ENCODE data around the gene ALK.

ALK gene

DNA sequence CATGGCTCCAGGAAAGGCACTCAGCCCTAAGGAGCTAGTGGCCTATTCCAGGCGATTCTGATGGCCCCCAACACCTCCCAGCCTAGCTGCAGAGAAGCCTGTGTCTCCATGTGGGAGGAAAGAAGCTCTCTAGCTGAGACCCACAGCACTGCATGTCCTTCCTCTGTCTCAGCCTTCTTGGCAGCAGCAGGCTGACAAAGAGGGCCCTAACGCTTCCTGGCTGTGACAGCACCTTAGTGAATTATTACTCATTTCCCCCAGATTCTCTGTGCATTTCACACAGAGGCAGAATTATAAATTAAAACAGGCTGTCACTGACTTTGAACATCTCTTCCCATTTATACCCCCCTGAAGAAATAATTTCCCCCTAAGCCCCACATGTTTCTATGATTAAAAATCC, 599.4 kb downstream of the ALK start:
- DNase-seq (ENCODE audit: low read depth): no peak

DNA sequence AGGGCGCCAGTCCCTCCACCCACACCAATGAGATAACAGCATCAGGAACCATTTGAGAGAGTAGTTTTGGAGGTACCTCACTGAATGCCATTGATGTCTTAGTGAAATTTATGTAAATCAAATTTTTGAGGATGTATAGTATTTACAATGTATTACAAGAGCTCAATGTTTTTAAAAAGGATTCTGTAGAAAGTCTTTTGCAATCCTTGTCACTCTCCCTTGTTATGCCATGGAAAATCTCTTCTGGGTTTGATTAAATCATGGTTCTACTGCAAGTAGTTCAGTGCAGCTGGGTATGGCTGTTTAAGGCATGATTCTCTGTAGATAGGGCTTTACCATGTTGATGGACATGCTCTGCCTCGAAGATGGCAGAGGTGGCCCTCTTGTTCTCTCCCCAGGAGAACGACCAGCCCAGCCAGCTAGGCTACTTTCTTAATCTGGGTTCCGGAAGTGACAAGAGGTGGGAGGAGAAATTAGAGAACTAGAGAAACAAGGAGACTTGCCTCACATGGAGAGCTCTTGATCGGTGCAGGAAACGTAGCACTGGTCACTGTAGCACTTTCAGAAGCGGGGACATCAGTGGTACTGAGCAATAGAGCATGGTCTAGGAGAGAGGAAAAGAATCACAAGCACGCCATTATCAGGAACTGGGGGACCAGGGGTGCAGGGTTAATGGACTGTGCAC, 603.4 kb downstream of the ALK start:
- no peak for DNase-seq (ENCODE audit: low read depth)

DNA sequence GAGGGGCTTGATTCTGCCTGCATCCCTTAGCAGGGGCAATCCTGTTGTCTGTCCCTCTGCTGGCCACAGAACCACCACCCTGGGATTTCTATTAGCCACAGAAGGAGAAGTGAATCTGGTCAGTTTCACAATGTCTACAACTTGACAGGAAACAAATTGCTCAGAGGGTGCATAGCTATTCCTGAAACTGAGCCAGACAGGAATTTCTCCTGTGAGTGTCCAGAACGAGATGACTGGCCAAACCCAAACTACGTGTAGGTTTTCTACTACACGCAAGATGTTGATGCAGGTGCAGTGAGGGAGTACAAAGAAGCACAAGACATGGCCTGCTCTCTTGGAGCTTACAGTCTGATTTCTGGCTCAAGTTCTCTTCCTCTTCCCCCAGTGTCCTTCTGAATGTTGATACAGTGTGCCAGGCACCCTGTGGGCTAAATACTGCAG, 604.3 kb downstream of the ALK start:
- no peak for DNase-seq (ENCODE audit: low read depth)

DNA sequence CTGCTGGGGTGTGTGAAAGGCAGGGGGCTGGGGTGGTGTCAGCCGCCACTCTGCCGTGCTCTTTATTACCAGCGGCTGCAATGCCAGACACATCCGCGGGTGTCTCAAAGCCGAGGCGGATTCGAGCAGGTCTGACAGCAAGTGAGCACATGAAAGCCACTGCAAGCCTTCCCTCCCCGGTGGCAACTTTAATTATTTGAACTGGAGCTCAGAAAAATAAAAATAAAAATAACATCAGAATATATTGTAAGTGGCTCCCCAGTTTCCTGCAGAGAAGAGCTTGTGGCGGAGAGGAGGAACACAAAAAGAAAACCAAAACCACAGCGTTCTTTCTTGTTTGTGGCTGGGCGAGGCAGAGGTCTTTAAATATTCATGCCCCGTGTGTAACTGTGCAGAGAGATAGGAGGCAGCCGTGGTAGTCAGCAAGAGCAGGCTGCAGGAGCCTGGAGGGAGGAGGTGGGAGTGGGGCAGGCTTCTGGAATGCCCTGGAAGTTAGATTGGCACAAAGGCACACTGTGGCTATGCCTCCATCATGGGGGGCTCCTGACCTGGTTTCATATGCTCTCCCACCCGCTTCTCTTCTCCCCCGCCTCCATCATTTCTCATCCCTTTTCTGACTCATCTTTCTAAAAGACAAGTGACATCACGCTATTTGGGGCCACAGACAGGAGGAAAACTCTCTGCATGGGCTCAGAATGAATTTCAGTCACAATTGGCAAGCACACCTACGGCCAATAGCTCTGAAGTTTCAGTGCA, 606.4 kb downstream of the ALK start:
- DNase-seq (ENCODE audit: low read depth): no peak

DNA sequence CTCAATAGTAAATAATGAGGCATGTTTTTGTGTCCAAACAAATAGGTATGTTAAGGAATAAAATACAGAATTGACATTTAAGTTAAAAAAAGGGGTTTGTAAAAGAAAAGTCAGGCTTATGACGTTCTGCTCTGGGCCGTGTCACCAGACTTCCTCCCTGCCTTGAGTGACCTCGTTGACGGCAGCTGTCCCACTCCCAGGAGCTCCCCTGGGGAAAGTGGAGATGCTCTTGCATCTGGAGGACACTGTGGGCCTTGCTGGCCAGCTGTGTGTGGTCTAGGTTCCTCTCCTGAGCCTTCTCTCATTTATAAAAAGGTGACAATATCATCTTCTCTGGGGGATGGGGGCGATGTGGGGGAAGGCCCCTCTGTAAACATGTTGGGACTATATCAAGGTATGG, 609.9 kb downstream of the ALK start:
- DNase-seq (ENCODE audit: low read depth): no peak

DNA sequence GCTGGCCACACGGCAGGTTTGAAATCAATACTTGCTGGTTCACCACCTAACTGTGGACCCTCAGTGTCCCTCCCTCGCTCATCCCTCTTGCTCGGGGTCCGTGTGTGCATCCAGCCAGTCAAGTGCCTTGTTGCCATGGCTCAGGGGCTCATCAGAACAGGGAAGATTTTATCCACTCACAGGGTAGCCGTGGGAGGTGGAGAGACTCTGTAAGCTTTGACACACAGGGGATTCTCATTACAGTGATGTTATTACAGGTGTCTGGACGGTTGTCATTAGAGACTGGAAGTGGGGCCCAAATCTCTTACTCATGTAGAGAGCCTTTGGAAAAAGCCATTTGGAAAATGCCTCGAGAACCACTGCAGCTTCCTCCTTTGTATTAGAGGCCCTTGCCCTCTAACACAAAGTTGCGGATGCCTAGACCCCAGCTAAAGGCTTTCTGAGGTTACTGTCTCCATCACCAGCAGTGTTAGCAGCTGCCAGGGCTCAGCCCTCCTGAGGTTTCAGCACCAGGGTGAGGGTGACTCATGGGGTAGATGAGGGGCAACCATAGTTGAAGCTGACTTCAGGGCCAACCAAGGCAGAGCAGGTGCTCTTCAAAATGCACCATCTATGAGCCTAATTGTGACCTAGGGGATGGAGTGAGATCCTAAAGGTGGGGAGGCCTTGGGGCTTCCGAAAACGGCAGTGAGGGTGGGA, 610.6 kb downstream of the ALK start:
- DNase-seq (ENCODE audit: low read depth): no peak

DNA sequence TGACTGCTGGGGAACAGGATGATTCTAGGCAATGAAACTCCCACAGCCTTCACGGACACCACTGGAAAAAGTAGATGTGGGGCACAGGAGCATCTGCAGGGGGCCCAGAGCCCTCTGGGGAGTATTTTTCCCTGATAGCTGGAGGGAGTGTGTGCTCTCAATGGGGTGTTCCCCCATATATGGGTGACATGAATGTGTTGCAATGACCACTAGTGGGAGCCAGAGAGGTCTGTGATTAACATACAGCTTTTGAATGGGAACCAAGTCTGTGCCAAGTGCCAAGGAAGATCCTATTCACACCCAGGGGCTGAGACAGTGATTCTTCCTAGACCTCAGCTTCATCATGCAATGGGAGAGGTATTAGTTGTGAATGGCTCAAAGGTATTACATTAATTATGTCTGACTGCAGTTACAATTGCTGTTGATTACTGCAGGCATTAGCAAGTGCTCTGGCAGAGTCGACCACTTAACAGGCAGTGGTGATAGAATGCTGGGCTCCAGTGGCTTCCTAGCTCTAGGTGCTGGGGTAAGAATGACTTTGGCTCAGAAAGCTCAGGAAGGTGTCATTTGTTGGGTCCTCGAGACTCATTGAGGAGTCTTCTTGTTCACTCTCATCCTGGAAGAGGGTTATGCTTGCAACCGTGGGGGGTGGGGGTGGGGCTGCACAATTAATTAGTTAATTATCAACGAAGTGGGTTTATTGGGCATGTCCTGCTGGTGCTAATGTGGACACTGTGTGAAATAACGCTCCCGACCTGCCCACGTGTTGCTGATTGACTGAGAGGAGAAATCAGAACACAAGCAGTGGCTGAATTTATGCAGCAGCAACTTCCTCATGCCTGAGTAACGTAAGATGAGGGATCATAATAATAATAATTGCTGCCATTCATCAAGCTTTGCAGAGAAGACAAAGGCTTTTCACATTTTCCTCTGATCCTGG, 612.0 kb downstream of the ALK start:
- DNase-seq (ENCODE audit: low read depth): peak; percentile 48

DNA sequence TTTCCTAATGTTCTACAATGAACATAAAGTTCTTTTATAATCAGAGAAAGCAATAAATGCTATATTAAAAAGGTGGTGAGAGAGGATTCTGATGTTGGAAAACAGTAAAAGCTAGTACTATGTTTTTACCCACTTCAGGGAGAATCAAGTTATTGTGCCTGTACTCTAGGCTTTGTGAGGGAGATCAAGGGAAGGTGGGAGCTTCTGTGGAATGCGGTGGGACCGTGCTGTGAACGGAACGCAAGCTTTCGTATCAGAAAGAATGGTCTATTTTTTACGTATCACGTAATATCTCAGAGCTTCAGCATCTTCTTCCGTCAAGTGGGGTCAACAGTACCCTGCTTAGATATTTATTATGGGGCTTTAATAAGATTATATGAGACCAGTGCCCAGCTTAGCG, 613.0 kb downstream of the ALK start:
- no peak for DNase-seq (ENCODE audit: low read depth)

DNA sequence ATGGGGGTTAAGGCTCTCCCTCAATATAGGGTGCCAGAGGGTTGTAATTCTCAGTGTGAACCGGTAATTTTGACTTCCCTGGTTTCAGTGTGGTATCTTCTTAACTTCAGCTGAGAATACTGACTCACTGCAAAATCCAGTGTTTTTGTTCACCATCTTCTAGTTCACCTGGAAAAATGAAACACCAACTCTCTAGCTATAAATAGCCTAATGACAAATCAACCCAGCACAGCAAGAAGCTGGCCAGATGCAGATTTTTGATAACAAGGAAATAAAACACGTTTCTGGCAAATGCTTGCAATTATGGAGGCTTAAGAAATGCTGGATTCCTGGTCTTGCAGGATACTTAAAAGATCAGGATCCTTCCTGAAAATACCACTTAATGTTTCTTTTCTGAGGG, 613.9 kb downstream of the ALK start:
- no peak for DNase-seq (ENCODE audit: low read depth)

DNA sequence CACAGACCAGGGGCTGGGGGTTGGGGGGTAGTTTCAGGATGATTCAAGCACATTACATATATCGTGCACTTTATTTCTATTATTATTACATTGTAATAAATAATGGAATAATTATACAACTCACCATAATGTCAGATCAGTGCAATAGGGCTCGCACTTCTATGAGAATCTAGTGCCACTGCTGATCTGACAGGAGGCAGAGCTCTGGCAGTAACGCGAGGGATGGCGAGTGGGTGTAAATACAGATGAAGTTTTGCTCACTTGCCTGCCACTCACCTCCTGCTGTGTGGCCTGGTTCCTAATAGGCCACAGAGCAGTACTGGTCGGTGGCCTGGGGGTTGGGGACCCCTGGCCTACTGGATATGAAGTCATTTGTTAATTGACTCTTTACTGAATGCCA, 615.6 kb downstream of the ALK start:
- DNase-seq (ENCODE audit: low read depth): no peak

DNA sequence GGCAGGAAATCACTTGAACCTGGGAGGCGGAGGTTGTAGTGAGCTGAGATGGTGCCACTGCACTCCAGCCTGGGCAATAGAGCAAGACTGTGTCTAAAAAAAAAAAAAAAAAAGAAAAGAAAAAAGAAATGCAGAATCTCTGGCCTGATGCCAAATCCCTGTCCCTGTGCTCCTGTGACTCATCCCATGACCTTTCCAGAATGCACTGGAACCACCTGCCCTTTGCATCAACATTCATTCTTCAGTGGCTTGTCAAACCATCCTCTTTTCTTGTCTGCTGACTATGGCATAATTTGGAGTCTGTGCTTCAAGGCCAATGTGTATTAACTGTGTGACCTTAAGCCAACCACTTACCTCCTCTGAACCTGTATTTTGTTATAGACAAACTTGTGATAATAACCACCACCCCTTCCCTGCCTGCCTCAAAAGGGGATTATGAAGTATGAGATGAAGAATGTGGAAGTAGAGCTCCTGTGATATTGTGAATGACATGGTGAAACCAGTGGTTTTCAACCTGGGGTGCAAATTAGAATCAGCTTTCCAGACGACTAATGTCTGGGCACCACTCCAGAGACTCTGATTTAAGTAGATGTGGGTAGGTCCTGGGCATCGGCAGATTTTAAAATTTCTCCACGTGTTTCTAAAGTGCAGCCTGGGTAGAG, 616.9 kb downstream of the ALK start:
- no peak for DNase-seq (ENCODE audit: low read depth)

DNA sequence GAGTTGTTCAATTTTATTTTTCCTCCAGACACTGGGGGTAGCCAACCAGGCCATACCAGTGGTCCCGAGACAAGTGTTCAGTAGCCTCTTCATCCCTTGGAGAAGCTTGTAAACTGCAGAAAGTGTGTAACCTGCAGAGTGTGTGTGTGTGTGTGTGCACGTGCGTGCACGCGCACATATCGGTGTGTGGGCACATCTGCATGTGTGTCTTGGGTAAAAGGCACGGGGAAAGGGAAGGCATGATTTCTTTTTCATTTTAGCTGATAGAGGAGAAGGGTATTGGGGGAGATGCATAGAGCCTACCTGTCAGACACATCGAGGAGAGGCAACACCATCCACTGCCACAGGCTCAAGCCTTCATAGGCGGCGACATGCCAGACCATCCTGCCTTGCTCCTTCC, 624.8 kb downstream of the ALK start:
- DNase-seq (ENCODE audit: low read depth): no peak

DNA sequence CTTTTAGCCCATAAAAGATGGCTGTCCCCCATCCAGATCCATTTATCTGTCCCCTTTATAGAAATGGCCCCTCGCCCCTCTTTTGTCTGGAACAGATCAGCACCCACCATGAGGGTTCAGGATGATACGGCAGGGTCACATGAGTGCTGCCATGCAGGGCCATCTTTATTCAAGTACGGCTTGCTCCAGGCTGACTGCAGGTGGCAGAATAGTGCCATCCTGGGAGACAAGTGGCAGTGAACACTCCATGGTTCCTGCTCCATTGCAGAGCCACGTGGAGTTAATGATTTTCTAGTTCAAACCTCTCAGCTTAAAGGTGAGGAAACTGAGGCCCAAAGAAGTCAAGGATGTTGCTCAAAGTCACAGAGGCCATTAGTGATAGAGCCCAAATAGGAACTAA, 625.5 kb downstream of the ALK start:
- DNase-seq (ENCODE audit: low read depth): no peak

DNA sequence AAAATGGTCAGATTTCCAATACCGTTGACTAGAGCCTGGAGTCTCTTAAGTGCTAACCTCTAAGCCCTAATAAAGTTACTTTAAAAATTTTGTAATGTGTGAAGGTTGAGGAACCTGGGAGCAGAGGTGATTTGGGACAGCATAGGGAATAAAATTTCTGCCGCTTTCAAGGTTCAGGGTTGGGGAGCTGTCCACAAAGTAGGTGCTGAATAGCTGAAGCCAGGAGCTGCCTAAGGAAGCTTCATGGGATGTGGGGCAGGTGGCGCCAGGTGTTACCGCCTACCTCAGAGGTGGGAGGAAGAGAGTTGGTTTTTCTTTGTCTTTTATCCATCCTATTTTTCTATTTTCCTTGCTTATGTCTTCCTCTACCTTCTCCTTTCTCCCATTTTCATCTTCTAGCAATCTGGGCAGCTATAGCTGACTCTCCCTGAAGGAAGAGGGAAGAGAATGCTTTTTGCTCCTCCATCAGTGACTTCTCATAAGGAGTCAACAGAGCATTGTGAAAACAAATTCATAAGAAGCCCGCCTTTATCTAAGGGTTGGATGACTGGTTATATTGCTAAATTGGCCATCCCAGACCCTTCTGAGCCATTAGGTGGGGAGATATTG, 627.5 kb downstream of the ALK start:
- DNase-seq (ENCODE audit: low read depth): no peak

DNA sequence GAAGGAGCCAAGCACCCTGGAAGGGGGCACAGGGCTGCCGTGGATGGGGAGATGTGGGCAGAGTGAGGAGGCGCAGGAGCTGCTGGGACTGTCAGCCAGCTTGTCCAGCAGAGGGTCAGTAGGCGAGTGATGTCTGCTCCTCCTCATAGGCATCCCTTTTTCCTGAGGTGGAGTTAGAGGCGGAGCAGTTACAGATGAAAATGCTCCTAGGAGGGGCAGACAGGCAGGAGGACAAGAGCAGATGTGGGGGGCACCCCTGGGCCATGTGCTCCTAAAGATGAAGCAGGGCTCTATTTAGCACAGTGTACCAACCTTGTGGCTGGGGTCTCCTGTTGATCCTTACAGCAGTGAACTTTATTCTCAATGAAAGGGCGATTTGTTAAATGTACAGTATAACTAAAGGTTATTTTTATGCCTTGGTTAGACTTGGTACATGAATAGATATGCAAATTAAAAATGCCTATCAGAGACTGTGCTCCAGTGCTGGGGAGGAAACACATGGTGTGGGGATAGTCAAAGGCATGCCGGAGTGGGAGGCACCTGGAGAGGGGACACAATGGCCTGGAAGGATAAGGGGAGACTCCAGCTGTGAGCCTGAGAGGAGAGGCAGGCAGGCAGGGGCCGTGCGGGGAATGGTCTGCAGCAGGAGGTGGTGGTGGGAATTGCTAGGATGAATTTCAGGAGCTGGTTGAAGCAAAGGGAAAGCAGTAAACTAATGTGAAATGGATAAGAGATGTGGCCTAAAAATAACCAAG, 630.9 kb downstream of the ALK start:
- no peak for DNase-seq (ENCODE audit: low read depth)

DNA sequence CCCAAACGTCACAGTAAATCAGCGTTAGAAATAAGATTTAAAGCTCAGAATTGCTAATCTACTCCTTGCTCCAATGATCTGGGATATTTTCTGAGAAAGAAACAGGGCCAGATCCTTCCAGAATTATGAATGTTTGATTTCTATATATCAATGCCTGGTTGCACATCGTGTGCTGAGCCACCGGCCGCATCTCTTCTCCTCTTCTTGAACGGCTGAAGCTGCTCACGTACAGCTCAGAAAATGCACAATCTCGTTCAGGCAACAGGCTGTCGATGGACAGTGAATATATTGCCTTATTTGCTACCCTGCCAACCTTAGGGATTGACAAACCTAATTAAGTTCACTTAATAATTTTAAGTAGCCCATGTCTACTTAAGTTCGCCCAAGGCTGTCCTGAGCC, 636.7 kb downstream of the ALK start:
- DNase-seq (ENCODE audit: low read depth): no peak

DNA sequence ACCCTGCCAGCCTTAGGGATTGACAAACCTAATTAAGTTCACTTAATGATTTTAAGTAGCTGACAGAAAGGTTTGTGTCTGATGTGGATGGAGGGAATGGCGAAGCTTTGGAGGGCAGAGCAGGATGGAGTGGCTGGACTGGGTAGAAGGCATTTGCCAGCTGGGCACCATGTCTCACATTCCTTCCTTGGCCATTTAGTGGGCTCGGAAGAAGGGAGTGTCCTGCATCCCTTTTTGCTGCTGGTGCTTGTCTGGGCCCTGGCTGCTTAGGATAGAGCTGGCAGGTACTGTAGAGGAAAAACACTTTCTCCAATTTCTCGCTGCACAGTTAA, 639.5 kb downstream of the ALK start:
- DNase-seq (ENCODE audit: low read depth): no peak

DNA sequence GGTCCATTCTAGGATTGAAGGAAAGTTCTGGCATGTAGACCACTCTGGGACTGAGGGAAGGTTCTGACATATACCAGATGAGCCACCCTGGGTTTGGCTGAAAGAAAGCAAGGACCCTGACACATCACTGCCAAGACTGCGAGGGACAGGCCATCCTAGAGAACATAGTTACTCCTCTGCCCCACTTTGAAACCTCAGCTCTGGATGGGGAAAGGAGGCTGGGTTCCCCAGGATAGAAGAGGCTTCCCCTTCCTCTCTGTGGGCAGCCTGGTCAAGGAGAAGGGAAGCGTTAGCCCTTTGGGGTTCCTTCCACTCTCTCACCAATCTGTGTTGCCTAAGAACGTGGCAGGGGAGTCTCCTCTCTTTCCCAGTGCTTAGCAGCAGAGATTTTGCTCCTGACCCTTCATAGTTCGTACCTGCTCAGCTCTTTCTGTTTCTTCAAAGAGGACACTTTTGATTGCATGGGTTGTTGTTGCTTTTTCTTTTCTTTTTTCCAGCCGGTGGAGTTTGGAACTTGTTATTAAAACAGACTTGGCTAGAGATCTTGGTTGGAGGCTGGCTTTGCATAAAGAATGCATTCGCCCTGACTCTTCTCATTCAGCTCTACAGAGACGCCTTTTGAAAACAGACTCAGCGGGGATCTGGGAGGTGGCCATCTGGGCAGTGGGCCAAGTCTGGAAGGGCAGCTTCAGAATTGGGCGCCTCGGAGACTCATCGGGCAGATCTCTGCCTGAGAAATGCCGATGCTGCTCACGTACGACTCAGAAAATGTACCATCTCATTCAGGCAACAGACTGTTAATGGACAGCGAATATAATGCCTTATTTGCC, 640.1 kb downstream of the ALK start:
- DNase-seq (ENCODE audit: low read depth): peak; percentile 50

DNA sequence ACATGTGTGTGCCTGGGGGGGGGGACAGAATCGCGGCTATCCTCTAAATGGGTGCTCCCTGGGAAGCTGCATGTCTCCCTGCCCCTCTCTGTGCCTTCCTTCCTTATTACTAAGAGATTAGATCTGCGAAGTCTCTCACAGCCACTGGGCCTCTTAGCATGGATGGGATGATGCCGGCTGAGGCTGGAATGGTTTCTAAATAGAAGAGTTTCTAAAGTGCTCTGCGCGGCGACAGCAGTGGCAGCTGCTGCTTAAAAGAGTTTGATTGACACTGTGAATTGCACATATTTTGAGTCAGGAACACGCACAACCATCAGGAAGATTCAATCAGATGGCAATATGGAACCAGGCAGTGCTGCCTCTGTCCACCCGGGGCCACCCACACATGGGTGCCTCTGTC, 642.4 kb downstream of the ALK start:
- no peak for DNase-seq (ENCODE audit: low read depth)

DNA sequence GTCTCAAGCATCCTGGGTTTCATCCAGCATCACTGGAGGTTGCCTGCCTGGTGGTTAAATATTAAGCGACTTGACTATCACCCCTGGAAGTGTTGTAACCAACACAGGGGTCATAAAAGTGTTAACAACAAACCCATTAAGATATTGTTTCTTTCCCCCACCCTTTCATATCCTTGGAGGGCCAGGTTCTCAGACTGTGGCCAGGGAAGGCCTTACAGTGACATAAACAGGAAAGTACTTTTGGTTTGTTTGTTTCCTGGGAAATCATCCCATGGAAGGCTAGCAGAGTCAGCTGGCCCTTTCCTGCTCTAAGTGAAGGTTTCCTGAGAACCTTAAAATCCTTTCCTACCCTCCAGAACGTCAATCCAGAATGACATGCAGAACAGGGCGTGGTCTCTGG, 645.2 kb downstream of the ALK start:
- no peak for DNase-seq (ENCODE audit: low read depth)

Measured in fibroblast of gingiva (primary cell).